Skeletal muscle tissue (tissue), 1 donor: ENCODE results near the gene FKTN. TPM values are rescaled to one million over a fixed set of nuclear protein-coding genes. Genes with fewer than 3 reads are reported as not detected.

Source experiments
- total RNA-seq: library from RNA; depleted of rRNA; stranded (reverse); fragments of >200 nt; gene quantifications from one replicate; pipeline ENCODE4 v1.2.3, GENCODE V29; 2014

FKTN gene
- total RNA-seq, 1 donor from 2014 or later: 13.0 TPM

Other genes with a start within 250 kb of the FKTN start
- gene FSD1L, start 110.1 kb upstream of the FKTN start, total RNA-seq: 8.9 TPM
- gene TAL2, start 104.3 kb downstream of the FKTN start, total RNA-seq: 12.0 TPM
- gene TMEM38B, start 136.4 kb downstream of the FKTN start, total RNA-seq: 144 TPM